T-helper 22 cell (primary cell): ENCODE results near the gene SIKE1.
"Not testable (repeated sequence)": the region's sequence is repeated elsewhere in the genome, so short reads cannot be mapped to it uniquely, and the experiment has no call there.

ENCODE experiments used
- DNase-seq: peaks from one replicate; pipeline ENCODE4 v3.0.0-alpha.2; 2020; ENCODE audit warnings: low read depth

Gene SIKE1

DNA sequence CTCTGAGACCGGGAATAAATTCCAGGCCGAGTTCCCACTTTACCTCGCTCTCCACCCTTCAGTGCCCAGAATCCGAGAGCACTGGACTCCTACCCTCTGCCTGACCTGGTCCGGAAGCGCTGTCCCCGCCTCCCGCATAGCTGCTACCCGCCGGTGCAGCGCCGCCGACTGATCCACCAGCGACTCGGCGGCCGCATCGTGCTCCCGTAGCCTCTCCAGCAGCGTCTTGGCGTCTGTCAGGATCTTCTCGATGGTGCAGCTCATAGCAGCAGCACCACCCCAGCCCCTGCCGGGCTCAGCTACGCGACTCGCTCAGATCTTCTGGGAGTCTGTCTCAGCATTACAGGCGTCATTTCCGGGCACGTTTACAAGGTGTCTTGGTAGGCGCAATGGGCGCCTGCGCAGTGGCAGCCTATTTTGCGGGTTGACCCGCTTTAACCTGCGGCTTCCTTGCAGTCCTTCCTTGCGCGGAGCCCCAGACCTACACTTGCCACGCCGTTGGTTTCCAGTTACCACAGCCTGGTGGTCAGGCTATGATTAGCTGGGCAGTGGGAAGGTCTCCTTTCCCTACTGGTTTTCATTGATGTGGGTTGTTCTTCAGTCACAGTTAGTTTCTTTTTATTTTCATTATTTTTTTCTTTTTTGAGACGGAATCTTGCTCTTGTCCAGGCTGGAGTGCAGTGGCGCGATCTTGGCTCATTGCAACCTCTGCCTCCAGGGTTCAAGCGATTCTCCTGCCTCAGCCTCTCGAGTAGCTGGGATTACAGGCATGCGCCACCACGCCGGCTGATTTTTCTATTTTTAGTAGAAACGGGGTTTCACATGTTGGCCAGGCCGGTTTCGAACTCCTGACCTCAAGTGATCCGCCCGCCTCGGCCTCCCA is at the start of gene SIKE1:
Gene SIKE1, minus strand, starts transcription at position 342 of the 883 bp plus-strand sequence. Its CDS starts 78 bp downstream, at position 264.
- DNase-seq, result peak; percentile 94

- DNase-seq, result not testable (repeated sequence)
These were observed 49.6 kb upstream of the SIKE1 start for GRCh38 chr1:114830075-114830474.

DNA sequence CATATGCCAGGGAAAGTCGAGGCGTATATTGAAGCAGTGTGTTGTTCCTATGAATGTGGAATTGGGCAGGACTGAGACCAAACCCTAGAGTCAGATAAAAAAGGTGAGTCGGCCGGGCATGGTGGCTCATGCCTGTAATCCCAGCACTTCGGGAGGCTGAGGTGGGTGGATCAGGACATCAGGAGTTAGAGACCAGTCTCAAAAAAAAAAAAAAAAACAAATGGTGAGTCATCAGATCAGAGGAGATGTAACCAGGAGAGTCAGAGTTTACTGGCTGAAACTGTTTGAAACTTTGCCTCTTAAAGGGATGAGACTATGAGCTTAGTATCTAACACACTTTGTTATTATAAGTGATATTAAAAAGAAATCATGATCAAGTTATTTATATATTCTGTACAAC is 47.8 kb upstream of the SIKE1 start:
- DNase-seq, result no peak

GRCh38 chr1:114821978-114822377 is 41.5 kb upstream of the SIKE1 start:
- no peak for DNase-seq

- DNase-seq, result no peak
These were observed 39.9 kb upstream of the SIKE1 start for GRCh38 chr1:114820392-114820791.

DNA sequence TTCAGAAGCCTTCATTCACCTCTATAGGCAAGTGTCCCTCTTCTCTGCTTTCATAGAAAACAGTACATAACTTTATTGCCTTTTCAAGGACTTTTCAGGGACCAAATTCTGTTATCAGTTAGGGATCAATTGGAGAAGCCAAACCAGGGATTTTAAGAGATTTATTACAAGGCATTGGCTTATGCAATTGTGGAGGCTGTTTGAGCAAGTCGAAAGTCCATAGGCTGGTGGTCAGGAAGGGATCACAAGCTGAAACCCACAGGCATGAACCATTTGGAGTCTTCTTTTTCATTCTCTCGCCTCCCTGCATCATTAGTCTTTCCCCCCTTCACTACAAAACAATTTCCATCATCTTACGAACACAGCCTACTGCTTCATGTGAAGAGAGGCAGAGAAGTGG is 39.4 kb upstream of the SIKE1 start:
- DNase-seq, result no peak

DNA sequence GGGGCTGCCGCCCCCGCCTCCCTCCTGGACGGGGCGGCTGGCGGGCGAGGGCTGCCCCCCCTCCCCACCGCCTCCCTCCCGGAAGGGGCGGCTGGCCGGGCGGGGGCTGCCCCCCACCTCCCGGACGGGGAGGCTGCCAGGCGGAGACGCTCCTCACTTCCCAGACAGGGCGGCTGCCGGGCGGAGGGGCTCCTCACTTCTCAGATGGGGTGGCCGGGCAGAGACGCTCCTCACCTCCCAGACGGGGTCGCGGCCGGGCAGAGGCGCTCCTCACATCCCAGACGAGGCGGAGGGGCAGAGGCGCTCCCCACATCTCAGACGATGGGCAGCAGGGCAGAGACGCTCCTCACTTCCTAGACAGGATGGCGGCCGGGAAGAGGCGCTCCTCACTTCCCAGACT is 24.0 kb upstream of the SIKE1 start:
- not testable (repeated sequence) for DNase-seq

DNA sequence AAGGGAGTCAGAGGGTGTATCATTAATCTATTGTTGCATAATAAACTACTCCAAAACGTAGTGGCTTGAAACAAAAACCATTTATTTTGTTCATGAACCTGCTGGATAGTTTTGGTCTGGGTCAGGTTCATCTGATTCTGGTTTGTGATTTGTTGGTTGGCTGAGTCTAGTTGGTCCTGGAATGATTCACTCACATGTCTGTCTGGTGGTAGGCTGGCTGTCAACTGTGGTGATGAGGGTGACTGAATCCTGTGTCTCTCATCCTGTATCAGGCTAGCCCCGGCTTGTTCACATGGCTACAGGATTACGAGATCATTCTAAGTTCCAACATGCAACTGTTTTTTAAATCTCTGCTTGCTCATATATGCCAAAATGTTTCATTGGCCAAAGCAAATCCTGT is 22.5 kb upstream of the SIKE1 start:
- DNase-seq, result no peak

GRCh38 chr1:114794038-114794437 is 13.6 kb upstream of the SIKE1 start:
- no peak for DNase-seq

DNA sequence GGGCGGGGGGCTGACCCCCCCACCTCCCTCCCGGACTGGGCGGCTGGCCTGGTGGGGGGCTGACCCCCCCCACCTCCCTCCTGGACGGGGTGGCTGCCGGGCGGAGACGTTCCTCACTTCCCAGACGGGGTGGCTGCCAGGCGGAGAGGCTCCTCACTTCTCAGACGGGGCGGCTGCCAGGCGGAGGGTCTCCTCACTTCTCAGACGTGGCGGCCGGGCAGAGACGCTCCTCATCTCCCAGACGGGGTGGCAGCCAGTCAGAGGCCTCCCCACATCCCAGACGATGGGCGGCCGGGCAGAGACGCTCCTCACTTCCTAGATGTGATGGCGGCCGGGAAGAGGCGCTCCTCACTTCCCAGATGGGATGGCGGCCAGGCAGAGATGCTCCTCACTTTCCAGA is 10.1 kb upstream of the SIKE1 start:
- not testable (repeated sequence) for DNase-seq

GRCh38 chr1:114786440-114786839 is 6.0 kb upstream of the SIKE1 start:
- not testable (repeated sequence) for DNase-seq

DNA sequence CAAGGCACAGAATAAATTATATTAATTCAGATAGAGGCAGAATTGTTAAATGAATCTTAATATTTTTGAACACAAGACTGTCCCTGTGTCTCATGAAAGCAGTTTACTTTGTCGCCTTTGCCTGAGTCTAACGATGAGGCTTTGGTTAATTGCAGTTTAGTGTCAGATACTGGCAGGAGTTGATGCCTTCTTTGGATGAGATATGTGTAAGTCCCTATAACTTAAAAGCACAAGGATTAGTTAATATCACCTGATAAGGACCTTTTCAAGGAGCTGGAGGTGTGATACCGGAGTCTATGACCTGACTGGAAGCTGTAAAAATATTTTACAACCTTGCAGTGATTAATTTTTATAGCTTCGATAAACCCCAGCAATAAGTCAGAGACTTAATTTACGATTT is 2.0 kb upstream of the SIKE1 start:
- DNase-seq, result no peak

DNA sequence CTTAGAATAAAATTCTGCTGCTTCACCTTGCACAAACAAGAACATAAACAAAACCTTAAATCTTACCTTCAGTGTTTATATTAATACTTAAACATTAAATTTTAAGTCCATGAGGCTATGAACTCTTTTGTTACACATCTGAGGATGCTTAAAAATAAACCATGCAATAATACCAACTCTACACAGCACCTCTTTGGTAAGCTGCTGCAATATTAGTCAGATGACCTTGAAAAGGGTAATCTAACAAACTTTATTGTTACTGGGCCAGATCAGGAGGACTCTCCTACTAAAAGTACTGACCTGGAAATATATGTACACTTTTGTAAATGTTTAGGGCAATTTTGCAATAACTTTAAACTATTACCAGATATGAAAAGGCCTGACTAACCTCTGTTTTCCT is 763 bp downstream of the SIKE1 start:
- DNase-seq, result no peak

GRCh38 chr1:114776726-114777125 is 3.8 kb downstream of the SIKE1 start:
- DNase-seq, result not testable (repeated sequence)

DNA sequence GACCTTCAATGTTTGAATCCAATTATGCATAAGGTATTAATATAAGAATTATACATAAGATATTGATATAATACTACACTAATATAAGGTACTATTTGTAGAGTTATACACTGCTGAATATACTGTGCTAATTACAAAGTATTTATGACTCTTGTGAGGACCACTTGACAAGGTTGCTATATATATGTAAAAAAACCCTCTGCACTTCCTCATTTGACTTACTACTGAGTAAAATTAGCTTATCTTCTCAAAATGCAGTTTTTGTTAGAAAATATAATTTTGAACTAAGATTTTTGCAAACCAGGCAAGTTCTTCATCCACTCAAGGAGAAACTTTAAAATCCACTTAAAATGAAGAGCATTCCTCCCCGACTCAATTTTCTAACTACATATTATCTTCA is 8.5 kb downstream of the SIKE1 start:
- no peak for DNase-seq

DNA sequence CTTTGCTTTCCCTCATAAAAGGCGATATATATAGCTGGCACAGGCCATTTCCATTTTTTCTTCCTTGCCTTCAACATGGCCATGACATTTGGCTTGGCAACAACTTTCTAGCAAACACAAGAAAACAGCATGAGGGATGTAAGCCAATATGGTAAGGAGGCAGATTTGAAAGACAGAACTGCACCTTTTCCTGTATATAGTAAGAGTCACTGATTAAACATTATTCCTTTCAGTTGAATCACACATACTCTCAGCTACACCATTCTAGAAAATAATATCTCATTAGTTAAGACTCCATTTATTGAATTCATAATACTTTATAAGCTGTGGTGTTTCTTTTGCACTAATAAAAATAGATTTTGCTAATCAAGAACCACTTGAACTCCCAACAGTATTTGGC is 9.5 kb downstream of the SIKE1 start:
- no peak for DNase-seq

- no peak for DNase-seq
These were observed 15.8 kb downstream of the SIKE1 start for GRCh38 chr1:114764689-114765088.

DNA sequence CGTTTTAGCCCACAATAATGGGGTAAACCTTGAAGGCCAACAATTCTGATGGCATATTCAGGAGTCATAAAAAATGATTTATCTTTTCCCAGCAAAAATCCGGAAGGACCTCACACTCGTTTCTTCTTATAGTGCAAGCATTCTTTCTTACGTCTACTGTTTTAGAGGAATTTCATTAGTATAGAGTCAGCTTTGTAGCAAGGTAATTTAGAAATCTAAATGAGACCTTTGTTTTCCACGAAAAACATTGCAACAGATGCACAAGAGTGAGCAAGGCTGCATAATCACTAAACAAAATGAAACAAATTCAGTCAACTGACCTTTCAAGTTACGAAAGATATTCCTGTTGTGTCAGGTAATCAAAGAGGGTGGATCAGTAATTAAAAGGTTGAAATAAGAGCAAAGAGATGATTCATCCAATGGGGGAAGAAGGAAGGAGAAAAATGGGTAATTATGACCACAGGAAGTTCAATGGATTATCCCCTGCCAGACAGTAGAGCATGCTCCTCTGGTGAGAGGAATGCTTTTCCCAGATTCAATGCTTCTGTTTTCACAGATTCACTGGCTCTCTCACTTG is 22.1 kb downstream of the SIKE1 start:
- DNase-seq, result no peak

DNA sequence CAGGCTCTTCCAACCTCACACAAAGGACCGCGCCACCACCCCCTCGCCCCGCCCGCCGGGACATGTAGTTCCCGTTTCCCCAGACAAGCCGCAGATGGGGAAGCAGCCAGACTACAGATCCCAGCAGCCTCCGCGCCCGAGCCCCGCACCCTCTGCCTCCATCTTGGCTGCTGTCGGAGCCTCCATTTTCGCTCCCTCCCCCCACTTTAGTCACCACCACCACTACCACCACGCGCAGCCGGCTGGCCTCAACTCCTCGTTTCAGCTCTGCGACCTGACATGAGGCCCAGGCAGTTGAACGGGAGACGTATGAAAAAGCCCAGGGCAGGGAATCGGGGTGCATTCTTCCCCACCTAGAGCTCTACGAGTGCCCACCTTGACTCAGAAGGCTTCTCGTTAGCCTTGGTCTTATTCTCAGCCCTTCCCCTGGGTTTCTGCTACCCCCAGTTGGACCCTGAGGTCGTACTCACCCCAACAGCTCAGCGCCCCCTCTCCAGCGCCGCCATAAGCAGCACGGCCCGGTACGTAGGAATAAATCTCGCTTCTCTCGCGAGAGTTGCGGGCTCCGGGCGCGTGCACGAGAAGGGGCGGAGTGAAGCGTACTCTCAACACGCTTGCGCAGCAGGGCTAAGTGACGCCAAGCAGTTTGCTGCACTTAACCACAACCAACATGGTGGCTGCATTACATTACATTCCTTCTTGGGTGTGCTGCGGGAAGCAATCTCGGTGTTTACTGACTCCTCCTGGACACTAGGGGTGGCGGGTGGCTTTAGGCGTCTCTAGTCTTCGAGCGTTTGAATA is 22.8 kb downstream of the SIKE1 start, which contains the start of gene CSDE1:
Gene CSDE1, minus strand, starts transcription at position 530 of the 801 bp plus-strand sequence. CDS start 18,094 bp downstream, outside the sequence.
- peak; percentile 94 for DNase-seq

- DNase-seq, result no peak
These were observed 23.5 kb downstream of the SIKE1 start for GRCh38 chr1:114756949-114757454.

GRCh38 chr1:114756009-114756892 is 24.2 kb downstream of the SIKE1 start:
- DNase-seq, result no peak
